HepG2 (cell line): ENCODE data around the gene COPE. TPM values are rescaled to one million over a fixed set of nuclear protein-coding genes. Genes with fewer than 3 reads are reported as not detected.

ENCODE experiments used
- ATAC-seq: fragments of 200-7000 bp; cut with Tn5 transposase; 3 replicates; pipeline ENCODE4 v1.9.1; 2020; ENCODE audit warnings: mild to moderate bottlenecking, moderate library complexity
- BruUV-seq: library from RNA; stranded (reverse); fragments of 400-500 nt; replicated peaks from 2 replicates; lab custom pipeline; 2021; lab: Mats Ljungman, UMichigan
- CTCF ChIA-PET: fragments of 300-600 bp; formaldehyde crosslinking; extraction: SDS; loops from one replicate; lab custom pipeline; 2021; ENCODE audit warnings: low total read pairs, inconsistent platforms, low intra/inter-chr PET ratio; lab: Yijun Ruan, JAX
- POLR2A ChIA-PET: fragments of 350-600 bp; sonication (Branson Sonifier 250); formaldehyde crosslinking; loops from one replicate; lab custom pipeline; 2020; ENCODE audit warnings: antibody characterized with exemption, inconsistent platforms; lab: Yijun Ruan, JAX
- DNase-seq: peaks from one replicate; pipeline ENCODE4 v3.0.0-alpha.2; 2015; ENCODE audit warnings: low spot score
- FAIRE-seq: peaks from 3 replicates; lab custom pipeline; 2011; peaks lifted over from hg19 to GRCh38; lab: Jason Lieb, UNC
- H2AFZ ChIP-seq: one replicate; pipeline ENCODE4 v1.6.1; 2011; ENCODE audit warnings: low read length, inconsistent platforms
- H3K27ac ChIP-seq: fragments of 300-600 bp; 3 replicates; pipeline ENCODE4 v1.8.0; 2011; ENCODE audit warnings: mixed run types, mild to moderate bottlenecking, mixed read lengths, low read length, inconsistent platforms; ENCODE audit not compliant: insufficient read depth; ENCODE audit errors: extremely low read length
- H3K27me3 ChIP-seq, 2 experiments: fragments of 200-600 bp in 1 of 2; 2 replicates in 1 of 2; 3 replicates in 1 of 2; pipeline versions ENCODE4 v1.6.0 to v1.8.0; 2011; ENCODE audit warnings: low read length in 2 of 2, mild to moderate bottlenecking in 2 of 2, moderate library complexity in 2 of 2, inconsistent platforms in 1 of 2; ENCODE audit not compliant: insufficient read depth in 2 of 2, control insufficient read depth in 1 of 2
- H3K36me3 ChIP-seq, 2 experiments: fragments of 200-600 bp in 1 of 2; replicated peaks in 1 of 2; 2 replicates in 1 of 2; 3 replicates in 1 of 2; pipeline versions ENCODE4 v1.5.1 to v1.8.0; 2011; ENCODE audit warnings: low read length in 2 of 2, inconsistent platforms in 1 of 2; ENCODE audit not compliant: insufficient read depth in 2 of 2, control insufficient read depth in 1 of 2
- H3K4me1 ChIP-seq: 2 replicates; pipeline ENCODE4 v1.5.1; 2012; ENCODE audit warnings: low read length, inconsistent platforms; ENCODE audit not compliant: insufficient read depth
- H3K4me2 ChIP-seq: 2 replicates; pipeline ENCODE4 v1.6.0; 2011; ENCODE audit warnings: low read depth, low read length, inconsistent platforms
- H3K4me3 ChIP-seq, 3 experiments: fragments of 200-600 bp in 1 of 3; sonication (generic), shearing (Covaris generic) in 1 of 3; replicated peaks in 1 of 3; 2 replicates each; pipeline ENCODE4 v1.5.1; 2011 to 2016; ENCODE audit warnings: low read length in 3 of 3, inconsistent platforms in 2 of 3, low read depth in 2 of 3, mild to moderate bottlenecking in 2 of 3, control low read depth in 1 of 3, mixed read lengths in 1 of 3; ENCODE audit not compliant: insufficient read depth in 1 of 3
- H3K79me2 ChIP-seq: one replicate; pipeline ENCODE4 v1.6.1; 2011; ENCODE audit warnings: low read length, inconsistent platforms; ENCODE audit not compliant: insufficient read depth
- H3K9ac ChIP-seq: 2 replicates; pipeline ENCODE4 v1.6.0; 2011; ENCODE audit warnings: mild to moderate bottlenecking, low read depth, low read length, inconsistent platforms; ENCODE audit not compliant: insufficient read depth
- H3K9me3 ChIP-seq: 2 replicates; pipeline ENCODE4 v1.5.1; 2012; ENCODE audit warnings: mild to moderate bottlenecking, low read length
- H4K20me1 ChIP-seq: 2 replicates; pipeline ENCODE4 v1.6.0; 2011; ENCODE audit warnings: inconsistent platforms, mild to moderate bottlenecking, low read length, moderate library complexity; ENCODE audit not compliant: insufficient read depth
- BRD4 ChIP-seq: sonication (generic); formaldehyde crosslinking; IDR thresholded peaks from 2 replicates; pipeline ENCODE4 v1.4.0; 2020; ENCODE audit warnings: missing genetic modification reagents
- IKZF4 ChIP-seq: sonication (generic); formaldehyde crosslinking; IDR thresholded peaks from 2 replicates; pipeline ENCODE4 v1.5.1; 2020; ENCODE audit warnings: borderline replicate concordance, mild to moderate bottlenecking, low read depth, missing genetic modification reagents; ENCODE audit errors: not compliant biosample characterization
- MIER3 ChIP-seq: IDR thresholded peaks from 2 replicates; pipeline ENCODE4 v1.6.1; 2016; ENCODE audit warnings: missing compliant biosample characterization, borderline replicate concordance
- NFKB2 ChIP-seq: sonication (generic); formaldehyde crosslinking; IDR thresholded peaks from 2 replicates; pipeline ENCODE4 v1.4.0; 2020; ENCODE audit warnings: missing genetic modification reagents, borderline replicate concordance
- PHF8 ChIP-seq: sonication (generic); formaldehyde crosslinking; IDR thresholded peaks from 2 replicates; pipeline ENCODE4 v1.5.0; 2020; ENCODE audit warnings: missing genetic modification reagents
- POLR2A ChIP-seq, 2 experiments: IDR thresholded peaks; 2 replicates each; pipeline ENCODE4 v1.6.1; 2011; ENCODE audit warnings: low read depth in 2 of 2, low read length in 2 of 2, mild to moderate bottlenecking in 1 of 2, moderate library complexity in 1 of 2; ENCODE audit not compliant: insufficient read depth in 1 of 2
- ZBTB26 ChIP-seq: IDR thresholded peaks from 2 replicates; pipeline ENCODE4 v1.6.1; 2016; ENCODE audit warnings: missing compliant biosample characterization, missing genetic modification reagents, borderline replicate concordance
- ZNF121 ChIP-seq: sonication (generic); formaldehyde crosslinking; IDR thresholded peaks from 2 replicates; pipeline ENCODE4 v1.5.0; 2020; ENCODE audit warnings: mild to moderate bottlenecking, missing genetic modification reagents
- ZNF770 ChIP-seq: sonication (generic); formaldehyde crosslinking; IDR thresholded peaks from 2 replicates; pipeline ENCODE4 v1.5.0; 2020; ENCODE audit warnings: mild to moderate bottlenecking, missing genetic modification reagents
- WGBS: methylation state at CpG from one replicate; pipeline ENCODE4 v1.1.6; 2017; ENCODE audit warnings: low lambda C conversion rate; 5-methylcytosine and 5-hydroxymethylcytosine counted together
- in situ Hi-C: cut with HindIII; loops from 2 replicates; pipeline ENCODE4 v1.10.0; 2017; ENCODE audit warnings: low pct_unique_long_range_greater_than_20kb; ENCODE audit not compliant: extremely low pct_ligation_motif_present
- intact Hi-C: fragments of 100-400 bp; cut with micrococcal nuclease; formaldehyde crosslinking; loops from one replicate; pipeline ENCODE4 v1.10.0; 2022; ENCODE audit not compliant: unreplicated experiment
- polyA plus RNA-seq, 8 experiments: library from polyadenylated mRNA; depleted of rRNA in 3 of 8; stranded (reverse) in 7 of 8; unstranded in 1 of 8; fragments of >200 nt; fragmentation: Illumina TruSeq in 4 of 8; extraction: Trizol in 4 of 8; gene quantifications; 2 replicates each; pipeline versions ENCODE4 v1.2.1 to v1.2.3, GENCODE V29; 2011 to 2016; ENCODE audit warnings: low read depth in 4 of 8, missing spikeins in 1 of 8, mixed read lengths in 1 of 8; ENCODE audit not compliant: insufficient read depth in 1 of 8
- total RNA-seq, 5 experiments: library from RNA; depleted of rRNA; stranded (reverse); fragments of >200 nt; fragmentation: Illumina TruSeq; extraction: Trizol; gene quantifications; 2 replicates each; pipeline ENCODE4 v1.2.3, GENCODE V29; 2016; ENCODE audit warnings: low read depth in 1 of 5

COPE gene
- total and polyA plus RNA-seq, 2 of the 13 experiments (the other 11 are each of a cell fraction or from before 2014, with no cell fraction given), result 189 to 205 TPM

DNA sequence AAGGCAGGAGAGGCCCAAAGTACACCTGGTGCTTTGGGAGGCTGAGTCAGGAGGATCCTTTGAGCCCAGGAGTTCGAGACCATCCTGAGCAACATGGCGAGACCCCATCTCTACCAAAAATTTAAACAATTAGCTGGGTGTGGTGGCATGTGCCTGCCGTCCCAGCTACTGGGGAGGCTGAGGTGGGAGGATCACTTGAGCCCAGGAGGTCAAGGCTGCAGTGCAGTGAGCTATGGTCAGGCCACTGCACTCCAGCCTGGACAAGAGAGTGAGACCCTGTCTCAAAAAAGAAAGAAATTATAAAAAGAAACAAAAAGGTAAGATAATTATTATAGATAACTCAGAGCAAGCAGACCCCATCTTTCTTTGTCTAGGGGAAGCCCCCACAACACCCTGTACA is 20.0 kb upstream of the COPE start:
- in situ Hi-C loops (no loop called here), intact Hi-C loops (no loop called here)
- Histone ChIP-seq H3K4me3 (no peak overlapping the region), H3K9me3 (no peaks in the 10 kb centered on the region), H2AFZ (no peak overlapping the region), H3K4me2 (peak overlapping the region; percentile 90; the same call in 1 of the 2 replicates), H3K36me3 (peaks cover 0 to 1% of the 10 kb centered on the region in 2 experiments; a peak in 2 of 5 replicates), H4K20me1 (no peaks in the 10 kb centered on the region), H3K9ac (no peak overlapping the region), H3K79me2 (no peaks in the 10 kb centered on the region), H3K27me3 (no peaks in the 10 kb centered on the region), H3K27ac (no peak overlapping the region), H3K4me1 (peaks cover 50% of the 10 kb centered on the region)
- WGBS, result 90% methylated on average over 3 of the region's 3 CpGs
- no peak for DNase-seq
- FAIRE-seq, result no peak
- BruUV-seq, result TSS peak; percentile 65
- CTCF ChIA-PET, result no interaction called here
- POLR2A ChIA-PET, result interaction anchor here (1.5 to 2.8 kb wide), 2 partner anchors 11 to 20 kb away, joined by 4 to 17 read pairs; partner anchors contain the start of genes COPE and DDX49
- ATAC-seq, result no peak
- TF ChIP-seq ZNF121 (CRISPR knock-in tag) (peak; percentile 80), NFKB2 (CRISPR knock-in tag) (no peak), ZNF770 (CRISPR knock-in tag) (peak; percentile 83), MIER3 (CRISPR knock-in tag) (no peak), IKZF4 (no peak), BRD4 (CRISPR knock-in tag) (no peak), POLR2A (IDR thresholded peaks at IDR 0.05; ENCODE audit: insufficient read depth in 1 of 2, low read depth in 2 of 2, low read length in 2 of 2) (no peak), PHF8 (CRISPR knock-in tag) (no peak), ZBTB26 (CRISPR knock-in tag) (no peak)
